NCI-H1930 (cell line): ENCODE data around the gene CCDC92.
"Not testable (repeated sequence)": the region's sequence is repeated elsewhere in the genome, so short reads cannot be mapped to it uniquely, and the experiment has no call there.

Experiments
- DNase-seq, 2 experiments: peaks; one replicate each; lab custom pipeline; 2025; lab: John Stamatoyannopoulos, UW

The CCDC92 gene

DNA sequence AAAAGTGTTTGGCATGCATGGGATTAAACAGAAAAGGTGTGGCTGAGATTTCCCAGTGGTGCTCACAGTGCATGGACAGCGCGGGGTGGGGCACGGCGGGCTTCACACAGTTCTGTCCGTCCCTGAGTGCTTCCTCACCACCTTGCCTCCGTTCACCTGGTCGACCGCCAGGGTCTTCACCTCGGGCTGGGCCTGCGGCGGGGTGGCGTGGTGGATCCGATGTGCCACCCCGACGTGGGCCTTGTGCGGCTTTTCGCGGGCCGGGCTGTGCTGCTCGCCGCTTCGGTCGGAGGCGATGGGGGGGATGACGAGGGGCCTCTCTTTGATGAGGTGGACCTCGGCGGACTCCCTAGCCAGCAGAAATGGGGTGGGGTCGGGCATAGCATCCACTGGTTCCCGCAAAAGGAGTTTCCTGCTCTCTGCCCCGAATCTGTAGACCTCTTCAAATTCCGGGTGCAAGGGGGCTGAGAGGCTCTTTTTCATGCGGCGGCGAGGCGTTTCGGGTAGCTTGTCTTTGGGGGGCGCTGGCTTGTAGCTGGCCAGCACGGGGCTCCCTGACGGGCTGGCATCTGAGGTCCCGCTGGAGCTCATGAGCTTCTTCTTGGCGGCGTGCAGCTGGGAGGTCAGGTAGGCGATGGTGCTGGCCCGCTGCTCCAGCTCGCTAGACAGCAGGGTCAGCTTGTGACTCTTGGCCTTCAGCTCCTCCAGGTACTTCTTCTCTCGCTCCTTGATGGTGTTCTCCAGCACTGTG lies 35.5 kb downstream of the CCDC92 start:
- DNase-seq, result no peak

DNA sequence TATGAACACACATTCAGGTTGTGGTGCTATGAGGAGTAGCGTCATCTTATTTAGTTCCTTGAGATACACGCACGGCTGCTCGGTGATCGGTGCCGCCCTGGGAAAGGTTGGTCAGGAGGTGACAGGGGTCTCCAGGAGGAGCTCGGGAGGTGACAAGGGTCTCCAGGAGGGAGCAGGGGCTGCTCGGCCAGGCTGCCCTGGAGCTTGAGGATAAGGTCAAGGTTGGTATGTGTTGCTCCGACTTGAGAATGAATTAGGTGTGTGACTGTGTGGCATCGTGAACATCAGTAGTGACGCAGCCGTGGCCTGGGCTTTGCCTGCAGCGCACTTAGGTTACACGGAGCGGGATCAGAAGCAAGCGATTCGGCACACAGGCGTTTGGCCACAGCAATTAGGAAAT lies 36.2 kb downstream of the CCDC92 start:
- DNase-seq, result no peak

DNA sequence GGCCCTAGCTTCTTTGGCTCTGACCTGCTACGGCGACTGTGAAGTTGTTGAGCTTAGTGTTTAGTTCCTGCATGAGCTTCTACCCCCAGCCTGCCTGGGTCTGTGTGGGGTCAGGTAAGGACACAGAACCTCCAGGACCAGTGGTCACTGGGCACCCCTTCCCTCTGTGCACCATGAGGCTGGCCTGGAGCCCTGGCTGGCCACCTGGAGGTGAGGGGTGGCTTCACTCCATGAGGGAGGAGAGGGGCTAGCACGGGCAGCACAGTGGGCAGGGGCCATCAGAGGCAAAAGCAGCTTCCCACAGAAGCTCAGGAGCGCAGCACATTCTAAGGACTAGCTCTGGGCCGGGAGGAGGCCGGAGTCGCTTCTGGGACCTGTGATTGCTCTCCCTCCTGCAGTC lies 36.7 kb downstream of the CCDC92 start:
- DNase-seq, result no peak

DNA sequence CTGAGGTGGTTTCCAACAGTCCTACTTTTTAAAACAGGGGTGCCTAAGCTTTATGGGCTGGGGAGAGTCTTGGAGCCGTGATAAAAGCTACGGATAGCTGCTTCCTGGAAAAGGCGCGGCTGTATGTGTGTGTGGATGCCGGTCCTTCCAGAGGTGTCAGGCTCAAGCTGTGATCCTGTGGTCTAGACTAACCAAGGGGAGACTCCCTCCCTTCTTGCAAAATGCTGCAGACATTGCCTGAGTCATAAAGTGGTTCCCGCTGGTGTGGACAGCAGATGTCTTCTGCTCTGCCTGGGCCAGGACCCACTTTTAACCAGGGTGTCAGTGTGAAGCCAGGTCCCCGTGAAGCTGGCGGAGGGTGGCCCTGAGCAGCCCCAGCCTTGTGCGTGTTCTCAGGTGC lies 37.8 kb downstream of the CCDC92 start:
- DNase-seq, result no peak

DNA sequence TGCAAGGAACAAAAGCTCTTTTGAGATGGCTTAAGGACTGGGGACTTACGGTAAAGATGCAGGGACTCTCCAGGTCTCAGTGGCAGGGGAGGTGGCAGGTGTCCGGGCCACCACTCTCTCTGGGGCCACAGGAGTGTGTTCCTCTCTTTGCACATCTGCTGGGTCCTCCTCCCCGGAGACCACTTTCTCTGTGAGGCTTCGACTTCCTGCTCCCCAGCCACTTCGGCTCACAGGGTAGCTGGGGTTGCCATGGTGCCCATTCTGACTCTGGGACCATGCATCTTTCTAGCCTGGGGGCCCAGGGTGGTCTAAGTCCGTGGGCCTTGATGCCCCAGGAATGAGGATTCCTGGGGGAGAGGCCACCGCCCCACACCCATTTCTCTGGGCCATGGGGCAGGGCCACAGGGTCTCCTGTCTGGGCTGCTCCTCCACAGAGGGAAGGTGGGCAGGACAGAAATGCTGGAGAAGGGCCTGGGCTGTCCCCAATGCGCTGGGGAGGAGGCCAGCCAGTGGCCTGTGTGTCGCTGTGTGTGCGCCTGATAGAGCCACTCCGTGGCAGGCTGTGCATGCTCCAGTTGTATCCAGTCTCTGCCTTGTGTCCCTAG lies 38.5 kb downstream of the CCDC92 start:
- DNase-seq, result no peak

DNA sequence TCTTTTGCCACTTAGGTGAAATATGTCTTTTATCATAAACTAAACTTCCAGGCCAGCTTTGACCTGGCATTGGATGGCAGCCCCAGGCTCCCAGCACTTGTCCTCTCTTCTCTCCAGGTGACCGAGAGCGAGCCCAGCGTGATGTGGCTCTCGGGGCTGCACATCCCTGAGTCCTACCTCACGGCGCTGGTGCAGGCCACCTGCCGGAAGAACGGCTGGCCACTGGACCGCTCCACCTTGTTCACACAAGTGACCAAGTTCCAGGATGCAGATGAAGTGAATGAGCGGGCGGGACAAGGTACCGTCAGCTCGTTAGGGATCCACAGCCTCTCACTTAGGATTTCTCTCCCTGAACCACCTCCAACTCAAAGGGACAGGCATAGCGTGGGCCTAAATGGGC lies 39.4 kb downstream of the CCDC92 start:
- no peak for DNase-seq

DNA sequence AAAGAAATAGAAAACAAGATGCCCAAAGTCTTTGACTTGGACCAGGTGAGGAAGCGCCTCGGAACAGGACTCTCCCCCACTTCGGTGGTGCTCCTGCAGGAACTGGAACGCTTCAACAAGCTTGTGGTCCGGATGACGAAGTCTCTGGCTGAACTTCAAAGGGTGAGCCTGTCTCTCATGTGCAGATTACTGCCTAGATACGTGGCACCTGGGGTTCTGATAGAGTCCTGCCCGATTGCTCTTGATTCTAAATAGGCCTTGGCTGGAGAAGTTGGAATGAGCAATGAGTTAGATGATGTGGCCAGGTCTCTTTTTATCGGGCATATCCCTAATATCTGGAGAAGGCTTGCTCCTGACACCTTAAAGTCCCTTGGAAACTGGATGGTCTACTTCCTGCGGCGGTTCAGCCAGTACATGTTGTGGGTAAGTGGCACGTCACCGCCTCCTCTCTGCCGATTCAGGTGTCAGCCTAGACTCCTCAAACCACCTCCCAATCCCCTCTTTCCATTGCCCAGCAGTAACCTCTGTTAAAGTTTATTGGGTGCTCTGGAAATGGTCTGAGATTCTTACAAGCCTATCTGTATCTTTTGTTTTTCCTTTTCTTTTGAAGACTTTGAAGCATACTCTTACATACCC lies 40.8 kb downstream of the CCDC92 start:
- no peak for DNase-seq

DNA sequence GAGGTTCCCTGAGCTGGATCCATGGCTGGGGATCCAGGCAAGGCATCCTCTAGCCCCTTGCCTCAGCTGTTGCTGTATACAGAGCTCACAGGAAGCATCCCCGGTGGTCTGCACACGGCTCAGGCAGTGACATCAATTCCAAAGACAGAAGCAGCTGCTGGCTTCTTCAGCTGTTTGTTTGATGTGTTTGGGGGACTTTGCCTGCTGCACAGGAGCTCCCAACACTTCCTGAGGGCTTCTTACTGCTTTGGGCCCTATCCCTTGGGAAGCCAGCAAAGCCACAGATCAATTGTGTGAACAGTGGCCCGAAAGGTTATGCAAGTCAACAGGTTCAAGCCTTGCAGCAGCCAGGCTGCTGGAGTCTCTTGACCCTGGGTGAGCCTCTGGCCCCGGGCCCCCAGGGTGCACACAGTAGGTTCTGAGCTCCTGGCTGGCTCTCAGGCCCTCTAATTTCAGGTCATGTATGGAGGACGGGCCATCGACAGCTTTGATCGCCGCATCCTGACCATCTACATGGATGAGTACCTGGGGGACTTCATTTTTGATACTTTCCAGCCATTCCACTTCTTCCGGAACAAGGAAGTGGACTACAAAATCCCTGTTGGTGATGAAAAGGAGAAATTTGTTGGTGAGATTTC lies 42.6 kb downstream of the CCDC92 start:
- DNase-seq, result no peak

DNA sequence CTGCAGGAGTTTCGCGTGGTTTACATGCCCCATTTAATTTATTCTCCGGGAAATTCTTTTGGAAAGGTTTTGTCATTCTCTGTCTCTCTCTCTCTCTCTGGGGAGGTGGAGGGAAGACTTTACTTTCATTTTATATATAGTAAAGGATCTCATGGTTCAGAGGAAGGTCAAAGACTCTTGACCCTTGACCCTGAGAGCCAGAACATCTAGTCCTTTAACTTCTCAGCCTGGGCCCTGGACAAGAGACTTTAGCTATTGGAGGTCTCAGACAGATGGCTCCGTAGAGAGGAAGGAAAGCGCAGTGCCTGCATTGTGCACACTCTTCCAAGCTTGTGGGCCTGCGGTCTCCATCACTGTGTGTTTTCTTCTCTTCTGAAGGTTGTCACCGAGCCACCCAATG lies 43.7 kb downstream of the CCDC92 start:
- no peak for DNase-seq

DNA sequence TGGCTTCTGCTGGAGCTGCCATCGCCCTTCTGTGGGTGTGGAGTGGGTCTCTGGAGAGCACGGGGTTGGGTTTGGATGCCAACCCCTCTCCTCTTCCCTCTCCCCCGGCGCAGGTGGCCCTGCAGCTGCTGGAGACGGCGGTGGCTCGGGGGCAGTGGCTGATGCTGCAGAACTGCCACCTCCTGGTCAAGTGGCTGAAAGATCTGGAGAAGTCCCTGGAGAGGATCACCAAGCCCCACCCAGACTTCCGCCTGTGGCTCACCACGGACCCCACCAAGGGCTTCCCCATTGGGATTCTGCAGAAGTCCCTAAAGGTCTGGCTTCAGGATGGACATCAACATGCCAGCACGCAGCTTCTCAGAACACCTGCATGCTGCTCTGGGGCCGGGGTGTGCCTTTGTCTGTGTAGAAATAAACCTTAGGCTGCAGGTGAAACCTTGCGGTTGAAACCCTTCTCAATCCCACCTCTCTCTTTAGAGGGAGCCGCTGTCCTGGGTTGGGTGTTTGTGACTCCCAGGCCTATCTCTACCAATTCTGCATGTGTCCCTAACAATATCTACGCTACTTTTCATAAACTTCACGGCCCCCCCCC lies 44.3 kb downstream of the CCDC92 start:
- DNase-seq, result no peak

DNA sequence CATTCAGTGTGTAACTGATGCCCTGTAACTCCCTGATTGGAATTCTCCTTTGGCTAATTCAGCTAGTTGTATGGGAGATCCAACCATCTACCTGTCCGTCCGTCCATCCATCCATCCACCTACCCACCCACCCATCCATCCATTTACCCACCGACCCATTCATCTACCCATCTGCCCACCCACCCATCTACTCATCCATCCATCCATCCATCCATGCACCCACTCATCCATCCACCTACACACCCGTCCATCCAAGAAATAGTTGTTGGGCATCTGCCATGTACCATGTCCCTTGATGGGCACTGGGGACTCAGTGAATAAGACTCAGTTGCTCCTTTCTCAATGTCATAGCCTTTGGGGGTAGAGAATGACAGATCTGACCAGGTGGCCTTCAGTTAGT lies 48.1 kb downstream of the CCDC92 start:
- no peak for DNase-seq

DNA sequence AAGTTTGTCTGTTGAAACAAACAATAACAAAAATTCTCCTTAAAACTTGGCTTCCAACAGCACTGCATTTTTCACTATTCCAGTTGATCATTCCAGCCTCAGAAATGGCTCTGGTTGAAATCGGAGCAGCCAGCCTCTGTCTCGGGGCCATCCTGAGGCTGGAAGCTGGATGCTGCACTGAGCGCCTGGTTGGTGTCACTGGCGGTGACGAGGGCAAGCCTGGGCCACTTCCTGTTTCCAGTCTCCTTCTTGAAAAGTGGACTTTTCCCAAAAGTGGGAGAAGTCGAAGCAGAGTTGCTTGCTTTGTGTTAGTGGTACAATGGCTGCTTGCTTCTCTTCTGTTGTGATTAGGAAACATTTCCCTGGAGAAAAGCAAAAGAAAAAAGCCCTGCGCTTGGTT lies 48.7 kb downstream of the CCDC92 start:
- no peak for DNase-seq

DNA sequence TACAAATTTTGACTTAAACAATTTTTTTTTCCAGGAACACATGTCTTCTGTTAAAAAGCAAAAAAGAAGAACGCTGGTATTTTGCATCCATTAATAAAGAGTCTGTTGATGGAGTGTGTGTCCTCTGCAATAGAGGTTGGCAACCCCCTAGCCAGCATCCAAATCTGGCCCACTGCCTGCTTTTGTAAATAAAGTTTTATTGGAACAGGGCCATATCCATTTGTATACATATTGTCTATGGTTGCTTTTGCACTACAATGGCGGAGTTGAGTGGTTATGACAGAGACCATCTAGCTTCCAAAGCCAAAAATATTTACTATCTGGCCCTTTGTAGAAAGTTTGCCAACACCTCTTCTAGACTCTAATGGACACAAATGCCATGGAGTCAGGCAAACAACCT lies 49.6 kb downstream of the CCDC92 start:
- no peak for DNase-seq

DNA sequence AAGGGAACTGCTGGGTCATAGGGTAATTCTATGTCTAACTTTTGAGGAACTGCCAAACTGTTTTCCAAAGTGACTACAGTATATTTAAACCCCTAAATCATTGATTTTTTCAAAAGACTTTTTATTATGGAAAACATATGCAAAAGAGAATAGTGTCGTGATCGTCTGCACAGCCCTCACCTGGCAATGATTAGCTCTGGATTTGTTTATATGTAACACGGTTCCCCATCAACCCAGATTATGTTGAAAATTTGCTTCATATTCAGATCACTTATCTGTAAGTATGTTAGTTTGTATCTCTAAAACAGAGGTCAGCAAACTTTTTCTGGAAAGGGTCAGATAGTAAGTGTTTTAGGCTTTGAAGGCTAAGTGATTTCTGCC lies 52.7 kb downstream of the CCDC92 start:
- no peak for DNase-seq

DNA sequence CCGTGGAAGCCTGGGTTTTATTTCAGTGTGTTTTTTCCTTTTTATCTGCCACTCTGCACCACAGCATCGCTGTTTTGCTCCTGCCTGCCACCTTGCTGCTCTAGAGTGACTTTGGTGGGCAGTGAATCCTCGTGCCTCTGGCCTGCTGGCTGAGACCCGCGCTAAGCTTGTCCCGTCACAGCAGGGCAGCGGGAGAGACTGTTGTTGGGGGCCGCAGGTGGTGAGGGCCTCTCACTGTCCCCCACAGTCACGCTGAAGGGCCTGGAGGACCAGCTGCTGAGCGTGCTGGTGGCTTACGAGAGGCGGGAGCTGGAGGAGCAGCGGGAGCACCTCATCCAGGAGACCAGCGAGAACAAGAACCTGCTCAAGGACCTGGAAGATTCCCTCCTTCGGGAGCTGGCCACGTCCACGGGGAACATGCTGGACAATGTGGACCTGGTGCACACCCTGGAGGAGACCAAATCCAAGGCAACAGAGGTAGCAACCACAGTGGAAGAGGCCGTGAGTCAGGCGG lies 55.2 kb downstream of the CCDC92 start:
- DNase-seq, result no peak

DNA sequence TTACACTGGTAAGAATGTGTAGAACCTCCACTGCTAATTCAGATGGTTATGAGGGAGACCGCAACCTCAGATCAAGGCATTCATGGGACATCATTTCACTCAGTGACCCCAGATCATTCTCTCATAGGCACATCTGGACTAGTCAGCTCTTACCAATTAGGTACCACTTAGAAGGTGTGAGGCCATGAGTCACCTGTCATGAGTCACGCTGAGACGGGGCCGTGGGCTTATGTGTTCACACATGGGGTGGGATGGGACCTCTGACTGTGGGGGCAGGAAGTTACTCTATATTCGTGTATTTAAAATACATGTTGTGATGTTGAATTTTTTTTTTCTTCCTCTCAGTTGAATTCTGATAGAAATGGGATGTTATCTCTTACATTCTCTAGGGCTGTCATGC lies 55.9 kb downstream of the CCDC92 start:
- DNase-seq, result no peak

DNA sequence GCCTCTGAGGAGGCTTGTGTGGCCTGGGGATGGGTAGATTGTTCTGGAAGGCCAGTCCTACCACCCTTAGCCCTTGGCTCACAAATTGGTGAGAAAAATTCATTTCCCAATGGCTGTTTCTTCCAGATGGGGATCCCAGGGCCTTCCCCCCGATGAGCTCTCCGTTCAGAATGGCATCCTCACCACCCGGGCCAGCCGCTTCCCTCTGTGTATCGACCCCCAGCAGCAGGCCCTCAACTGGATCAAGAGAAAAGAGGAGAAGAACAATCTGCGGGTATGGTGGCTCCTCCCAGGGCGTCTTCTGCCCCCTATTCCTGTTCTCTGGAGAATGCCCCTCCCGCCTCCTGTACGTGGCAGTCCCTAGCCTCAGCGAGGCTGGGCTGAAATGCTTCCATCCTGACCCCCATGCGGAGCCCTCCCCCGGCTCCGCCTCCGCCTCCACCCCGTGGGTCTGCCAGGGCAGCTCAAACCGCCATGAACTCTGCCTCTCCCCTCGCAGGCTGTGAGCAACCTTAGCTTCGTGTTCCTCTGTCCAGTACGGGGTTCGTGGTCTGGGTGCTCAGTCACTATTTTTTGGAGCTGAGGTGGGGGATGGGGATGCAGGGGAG lies 57.8 kb downstream of the CCDC92 start:
- no peak for DNase-seq

DNA sequence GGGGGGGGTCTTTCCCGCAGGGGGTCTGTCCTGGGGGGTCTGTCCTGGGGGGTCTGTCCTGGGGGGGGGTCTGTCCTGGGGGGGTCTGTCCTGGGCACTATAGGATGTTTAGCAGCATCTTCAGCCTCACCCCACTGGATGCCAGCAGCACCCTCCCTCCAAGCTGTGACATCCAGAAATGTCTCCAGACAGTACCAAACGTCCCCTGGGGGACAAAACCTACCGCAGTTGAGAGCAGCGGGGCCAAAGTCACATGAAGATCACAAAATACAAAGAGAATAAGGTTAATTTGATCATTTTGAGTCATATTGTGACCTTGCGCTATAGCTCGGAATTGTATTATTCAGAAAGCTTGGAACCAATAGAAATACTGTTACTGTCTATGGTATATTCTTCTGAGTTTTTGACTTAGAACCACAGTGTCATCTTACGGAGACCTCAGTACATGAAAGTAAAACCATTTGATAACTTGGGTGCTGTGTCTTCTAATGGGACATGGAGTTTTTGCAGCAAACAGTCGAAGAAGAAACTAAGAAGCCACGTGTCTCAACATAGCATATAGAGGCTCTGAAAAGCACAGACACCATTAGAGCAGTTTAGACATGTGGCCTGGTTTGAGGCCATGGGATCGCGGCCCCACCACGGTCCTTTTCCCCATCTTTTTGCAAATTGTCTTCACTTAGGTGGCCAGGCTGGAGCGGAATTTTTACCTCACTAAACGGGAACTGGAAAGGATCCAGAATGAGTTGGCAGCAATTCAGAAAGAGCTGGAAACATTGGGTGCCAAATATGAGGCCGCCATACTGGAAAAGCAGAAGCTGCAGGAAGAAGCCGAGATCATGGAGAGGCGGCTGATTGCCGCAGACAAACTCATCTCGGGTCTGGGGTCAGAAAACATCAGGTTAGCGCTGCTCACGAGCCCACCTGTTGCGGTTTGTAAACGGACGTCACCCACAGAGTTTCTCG lies 59.9 kb downstream of the CCDC92 start:
- no peak for DNase-seq

DNA sequence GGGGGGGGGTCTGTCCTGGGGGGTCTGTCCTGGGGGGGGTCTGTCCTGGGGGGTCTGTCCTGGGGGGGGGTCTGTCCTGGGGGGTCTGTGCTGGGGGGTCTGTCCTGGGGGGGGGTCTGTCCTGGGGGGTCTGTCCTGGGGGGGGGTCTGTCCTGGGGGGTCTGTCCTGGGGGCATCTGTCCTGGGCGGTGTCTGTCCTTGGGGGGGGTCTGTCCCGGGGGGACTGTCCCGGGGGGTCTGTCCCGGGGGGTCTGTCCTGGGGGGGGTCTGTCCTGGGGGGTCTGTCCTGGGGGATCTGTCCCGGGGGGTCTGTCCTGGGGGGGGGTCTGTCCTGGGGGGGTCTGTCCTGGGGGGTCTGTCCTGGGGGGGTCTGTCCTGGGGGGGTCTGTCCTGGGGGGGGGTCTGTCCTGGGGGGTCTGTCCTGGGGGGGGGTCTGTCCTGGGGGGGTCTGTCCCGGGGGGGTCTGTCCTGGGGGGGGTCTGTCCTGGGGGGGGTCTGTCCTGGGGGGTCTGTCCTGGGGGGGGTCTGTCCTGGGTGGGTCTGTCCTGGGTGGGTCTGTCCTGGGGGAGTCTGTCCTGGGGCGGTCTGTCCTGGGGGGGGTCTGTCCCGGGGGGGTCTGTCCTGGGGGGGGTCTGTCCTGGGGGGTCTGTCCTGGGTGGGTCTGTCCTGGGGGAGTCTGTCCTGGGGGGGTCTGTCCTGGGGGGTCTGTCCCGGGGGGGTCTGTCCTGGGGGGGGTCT lies 60.8 kb downstream of the CCDC92 start:
- not testable (repeated sequence) for DNase-seq

DNA sequence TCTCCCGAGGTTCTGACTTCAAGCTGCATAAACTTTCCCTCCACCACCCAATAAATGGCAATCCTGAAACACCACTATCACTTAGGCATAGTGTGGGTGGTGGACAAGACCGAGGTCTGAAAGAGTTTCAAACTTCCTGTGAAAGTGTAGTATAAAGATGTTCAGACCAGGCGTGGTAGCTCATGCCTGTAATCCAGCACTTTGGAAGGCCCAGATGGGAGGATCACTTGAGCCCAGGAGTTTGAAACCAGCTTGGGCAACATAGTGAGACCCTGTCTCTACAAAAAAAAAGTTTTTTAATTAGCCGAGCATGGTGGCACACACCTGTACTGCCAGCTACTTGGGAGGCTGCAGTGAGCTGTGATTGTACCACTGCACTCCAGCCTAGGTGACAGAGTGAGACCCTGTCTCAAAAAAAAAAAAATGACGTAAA lies 61.9 kb downstream of the CCDC92 start:
- DNase-seq, result no peak
